ENCODE data around the gene NRCAM. TPM values are rescaled to one million over a fixed set of nuclear protein-coding genes. Genes with fewer than 3 reads are reported as not detected.

NRCAM gene
- total and polyA plus RNA-seq, 2 of the 13 experiments (the other 11 are each of a cell fraction or from before 2014, with no cell fraction given), result 0.31 to 0.33 TPM

DNA sequence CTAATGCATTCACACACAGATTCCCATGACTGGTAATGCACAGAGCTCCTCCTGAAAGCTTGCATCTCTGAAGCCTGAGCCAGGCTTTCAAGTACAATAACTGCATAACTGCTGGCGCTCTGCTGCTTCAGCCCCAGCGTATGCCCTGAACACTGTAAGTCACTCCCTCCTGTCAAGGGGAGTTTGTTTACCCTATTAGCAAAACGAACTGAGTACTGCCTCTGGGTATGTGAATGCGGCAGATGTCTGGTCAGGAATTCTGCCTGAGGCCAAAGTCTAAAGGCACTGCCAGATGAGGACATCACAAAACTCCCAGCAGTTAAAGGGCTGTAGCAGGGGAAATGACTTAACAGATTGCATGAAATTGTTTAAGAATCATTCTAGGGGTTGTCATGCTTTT, 97.7 kb downstream of the NRCAM start (continued):
- TF ChIP-seq, protein P1, sequence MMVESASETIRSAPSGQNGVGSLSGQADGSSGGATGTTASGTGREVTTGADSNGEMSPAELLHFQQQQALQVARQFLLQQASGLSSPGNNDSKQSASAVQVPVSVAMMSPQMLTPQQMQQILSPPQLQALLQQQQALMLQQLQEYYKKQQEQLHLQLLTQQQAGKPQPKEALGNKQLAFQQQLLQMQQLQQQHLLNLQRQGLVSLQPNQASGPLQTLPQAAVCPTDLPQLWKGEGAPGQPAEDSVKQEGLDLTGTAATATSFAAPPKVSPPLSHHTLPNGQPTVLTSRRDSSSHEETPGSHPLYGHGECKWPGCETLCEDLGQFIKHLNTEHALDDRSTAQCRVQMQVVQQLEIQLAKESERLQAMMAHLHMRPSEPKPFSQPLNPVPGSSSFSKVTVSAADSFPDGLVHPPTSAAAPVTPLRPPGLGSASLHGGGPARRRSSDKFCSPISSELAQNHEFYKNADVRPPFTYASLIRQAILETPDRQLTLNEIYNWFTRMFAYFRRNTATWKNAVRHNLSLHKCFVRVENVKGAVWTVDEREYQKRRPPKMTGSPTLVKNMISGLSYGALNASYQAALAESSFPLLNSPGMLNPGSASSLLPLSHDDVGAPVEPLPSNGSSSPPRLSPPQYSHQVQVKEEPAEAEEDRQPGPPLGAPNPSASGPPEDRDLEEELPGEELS (CRISPR knock-in tag; IDR thresholded peaks at IDR 0.05), result peak; percentile 94
- no peak for TF ChIP-seq ARNT (IDR thresholded peaks at IDR 0.05)
- no peak for TF ChIP-seq TAF1 (CRISPR knock-in tag; IDR thresholded peaks at IDR 0.05)
- TF ChIP-seq ZNF432 (CRISPR knock-in tag; IDR thresholded peaks at IDR 0.05; ENCODE audit: borderline replicate concordance), result no peak
- TF ChIP-seq, protein P2, sequence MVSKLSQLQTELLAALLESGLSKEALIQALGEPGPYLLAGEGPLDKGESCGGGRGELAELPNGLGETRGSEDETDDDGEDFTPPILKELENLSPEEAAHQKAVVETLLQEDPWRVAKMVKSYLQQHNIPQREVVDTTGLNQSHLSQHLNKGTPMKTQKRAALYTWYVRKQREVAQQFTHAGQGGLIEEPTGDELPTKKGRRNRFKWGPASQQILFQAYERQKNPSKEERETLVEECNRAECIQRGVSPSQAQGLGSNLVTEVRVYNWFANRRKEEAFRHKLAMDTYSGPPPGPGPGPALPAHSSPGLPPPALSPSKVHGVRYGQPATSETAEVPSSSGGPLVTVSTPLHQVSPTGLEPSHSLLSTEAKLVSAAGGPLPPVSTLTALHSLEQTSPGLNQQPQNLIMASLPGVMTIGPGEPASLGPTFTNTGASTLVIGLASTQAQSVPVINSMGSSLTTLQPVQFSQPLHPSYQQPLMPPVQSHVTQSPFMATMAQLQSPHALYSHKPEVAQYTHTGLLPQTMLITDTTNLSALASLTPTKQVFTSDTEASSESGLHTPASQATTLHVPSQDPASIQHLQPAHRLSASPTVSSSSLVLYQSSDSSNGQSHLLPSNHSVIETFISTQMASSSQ (IDR thresholded peaks at IDR 0.05; ENCODE audit: low read depth), result peak; percentile 54; the same call in 1 of the 2 replicates
- TF ChIP-seq, protein P2 (CRISPR knock-in tag; IDR thresholded peaks at IDR 0.05; ENCODE audit: borderline replicate concordance), result peak; percentile 68; the same call in 1 of the 2 replicates
- TF ChIP-seq CREB1 (IDR thresholded peaks at IDR 0.05), result no peak
- no peak for TF ChIP-seq CREB1 (CRISPR knock-in tag; IDR thresholded peaks at IDR 0.05)
- no peak for TF ChIP-seq DNMT3B (CRISPR knock-in tag; conservative IDR thresholded peaks at IDR 0.05)
- TF ChIP-seq FOXM1 (CRISPR knock-in tag; IDR thresholded peaks at IDR 0.05), result no peak
- TF ChIP-seq, protein P3, sequence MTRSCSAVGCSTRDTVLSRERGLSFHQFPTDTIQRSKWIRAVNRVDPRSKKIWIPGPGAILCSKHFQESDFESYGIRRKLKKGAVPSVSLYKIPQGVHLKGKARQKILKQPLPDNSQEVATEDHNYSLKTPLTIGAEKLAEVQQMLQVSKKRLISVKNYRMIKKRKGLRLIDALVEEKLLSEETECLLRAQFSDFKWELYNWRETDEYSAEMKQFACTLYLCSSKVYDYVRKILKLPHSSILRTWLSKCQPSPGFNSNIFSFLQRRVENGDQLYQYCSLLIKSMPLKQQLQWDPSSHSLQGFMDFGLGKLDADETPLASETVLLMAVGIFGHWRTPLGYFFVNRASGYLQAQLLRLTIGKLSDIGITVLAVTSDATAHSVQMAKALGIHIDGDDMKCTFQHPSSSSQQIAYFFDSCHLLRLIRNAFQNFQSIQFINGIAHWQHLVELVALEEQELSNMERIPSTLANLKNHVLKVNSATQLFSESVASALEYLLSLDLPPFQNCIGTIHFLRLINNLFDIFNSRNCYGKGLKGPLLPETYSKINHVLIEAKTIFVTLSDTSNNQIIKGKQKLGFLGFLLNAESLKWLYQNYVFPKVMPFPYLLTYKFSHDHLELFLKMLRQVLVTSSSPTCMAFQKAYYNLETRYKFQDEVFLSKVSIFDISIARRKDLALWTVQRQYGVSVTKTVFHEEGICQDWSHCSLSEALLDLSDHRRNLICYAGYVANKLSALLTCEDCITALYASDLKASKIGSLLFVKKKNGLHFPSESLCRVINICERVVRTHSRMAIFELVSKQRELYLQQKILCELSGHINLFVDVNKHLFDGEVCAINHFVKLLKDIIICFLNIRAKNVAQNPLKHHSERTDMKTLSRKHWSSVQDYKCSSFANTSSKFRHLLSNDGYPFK (CRISPR knock-in tag; IDR thresholded peaks at IDR 0.05; ENCODE audit: borderline replicate concordance), result no peak
- TF ChIP-seq, protein P4, sequence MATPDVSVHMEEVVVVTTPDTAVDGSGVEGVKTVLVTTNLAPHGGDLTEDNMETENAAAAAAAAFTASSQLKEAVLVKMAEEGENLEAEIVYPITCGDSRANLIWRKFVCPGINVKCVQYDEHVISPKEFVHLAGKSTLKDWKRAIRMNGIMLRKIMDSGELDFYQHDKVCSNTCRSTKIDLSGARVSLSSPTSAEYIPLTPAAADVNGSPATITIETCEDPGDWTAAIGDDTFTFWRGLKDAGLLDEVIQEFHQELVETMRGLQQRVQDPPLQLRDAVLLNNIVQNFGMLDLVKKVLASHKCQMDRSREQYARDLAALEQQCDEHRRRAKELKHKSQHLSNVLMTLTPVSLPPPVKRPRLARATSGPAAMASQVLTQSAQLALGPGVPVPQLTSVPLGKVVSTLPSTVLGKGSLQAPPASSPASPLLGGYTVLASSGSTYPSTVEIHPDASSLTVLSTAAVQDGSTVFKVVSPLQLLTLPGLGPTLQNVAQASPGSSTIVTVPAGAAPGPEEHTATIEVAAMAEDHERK (CRISPR knock-in tag; IDR thresholded peaks at IDR 0.05; ENCODE audit: low read depth), result 0 out of 2 replicates have a peak, but pooled peaks have one; percentile 35
- TF ChIP-seq, protein P5, sequence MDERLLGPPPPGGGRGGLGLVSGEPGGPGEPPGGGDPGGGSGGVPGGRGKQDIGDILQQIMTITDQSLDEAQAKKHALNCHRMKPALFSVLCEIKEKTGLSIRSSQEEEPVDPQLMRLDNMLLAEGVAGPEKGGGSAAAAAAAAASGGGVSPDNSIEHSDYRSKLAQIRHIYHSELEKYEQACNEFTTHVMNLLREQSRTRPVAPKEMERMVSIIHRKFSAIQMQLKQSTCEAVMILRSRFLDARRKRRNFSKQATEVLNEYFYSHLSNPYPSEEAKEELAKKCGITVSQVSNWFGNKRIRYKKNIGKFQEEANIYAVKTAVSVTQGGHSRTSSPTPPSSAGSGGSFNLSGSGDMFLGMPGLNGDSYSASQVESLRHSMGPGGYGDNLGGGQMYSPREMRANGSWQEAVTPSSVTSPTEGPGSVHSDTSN (CRISPR knock-in tag; IDR thresholded peaks at IDR 0.05), result peak; percentile 30; the same call in 1 of the 2 replicates
- TF ChIP-seq, protein P6, sequence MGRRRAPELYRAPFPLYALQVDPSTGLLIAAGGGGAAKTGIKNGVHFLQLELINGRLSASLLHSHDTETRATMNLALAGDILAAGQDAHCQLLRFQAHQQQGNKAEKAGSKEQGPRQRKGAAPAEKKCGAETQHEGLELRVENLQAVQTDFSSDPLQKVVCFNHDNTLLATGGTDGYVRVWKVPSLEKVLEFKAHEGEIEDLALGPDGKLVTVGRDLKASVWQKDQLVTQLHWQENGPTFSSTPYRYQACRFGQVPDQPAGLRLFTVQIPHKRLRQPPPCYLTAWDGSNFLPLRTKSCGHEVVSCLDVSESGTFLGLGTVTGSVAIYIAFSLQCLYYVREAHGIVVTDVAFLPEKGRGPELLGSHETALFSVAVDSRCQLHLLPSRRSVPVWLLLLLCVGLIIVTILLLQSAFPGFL (CRISPR knock-in tag; IDR thresholded peaks at IDR 0.05), result no peak
- TF ChIP-seq, protein P7, sequence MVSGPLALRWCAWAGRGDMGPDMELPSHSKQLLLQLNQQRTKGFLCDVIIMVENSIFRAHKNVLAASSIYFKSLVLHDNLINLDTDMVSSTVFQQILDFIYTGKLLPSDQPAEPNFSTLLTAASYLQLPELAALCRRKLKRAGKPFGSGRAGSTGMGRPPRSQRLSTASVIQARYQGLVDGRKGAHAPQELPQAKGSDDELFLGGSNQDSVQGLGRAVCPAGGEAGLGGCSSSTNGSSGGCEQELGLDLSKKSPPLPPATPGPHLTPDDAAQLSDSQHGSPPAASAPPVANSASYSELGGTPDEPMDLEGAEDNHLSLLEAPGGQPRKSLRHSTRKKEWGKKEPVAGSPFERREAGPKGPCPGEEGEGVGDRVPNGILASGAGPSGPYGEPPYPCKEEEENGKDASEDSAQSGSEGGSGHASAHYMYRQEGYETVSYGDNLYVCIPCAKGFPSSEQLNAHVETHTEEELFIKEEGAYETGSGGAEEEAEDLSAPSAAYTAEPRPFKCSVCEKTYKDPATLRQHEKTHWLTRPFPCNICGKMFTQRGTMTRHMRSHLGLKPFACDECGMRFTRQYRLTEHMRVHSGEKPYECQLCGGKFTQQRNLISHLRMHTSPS (CRISPR knock-in tag; IDR thresholded peaks at IDR 0.05; ENCODE audit: low read depth), result no peak

All from HepG2 (cell line).